Spleen (tissue), 11 donors: Measurements from ENCODE around the gene PI4K2A. TPM values are rescaled to one million over a fixed set of nuclear protein-coding genes. Genes with fewer than 3 reads are reported as not detected.

Source experiments
- DNase-seq: peaks from one replicate; pipeline ENCODE4 v3.0.0-alpha.2; 2020
- H3K27ac ChIP-seq, 8 donors: fragments of 200-600 bp; sonication (generic) in 7 of 8; 1 replicate in 4 of 8; 2 replicates in 4 of 8; pipeline versions ENCODE4 v1.5.0 to v1.8.0; 2016 to 2021; ENCODE audit warnings: inconsistent platforms in 4 of 8, mild to moderate bottlenecking in 4 of 8, moderate library complexity in 1 of 8
- H3K27me3 ChIP-seq, 7 donors: fragments of 200-600 bp; sonication (generic) in 6 of 7; replicated peaks in 1 of 7; 1 replicate in 4 of 7; 2 replicates in 3 of 7; pipeline versions ENCODE4 v1.5.0 to v1.8.0; 2016 to 2021; ENCODE audit warnings: inconsistent platforms in 3 of 7, mild to moderate bottlenecking in 1 of 7
- H3K36me3 ChIP-seq, 6 donors: fragments of 200-600 bp; sonication (generic) in 5 of 6; 1 replicate in 4 of 6; 2 replicates in 2 of 6; pipeline versions ENCODE4 v1.5.0 to v1.8.0; 2016 to 2021; ENCODE audit warnings: inconsistent platforms in 2 of 6
- H3K4me1 ChIP-seq, 6 donors: fragments of 200-600 bp; sonication (generic) in 5 of 6; 1 replicate in 3 of 6; 2 replicates in 3 of 6; pipeline versions ENCODE4 v1.5.0 to v1.8.0; 2016 to 2021; ENCODE audit warnings: inconsistent platforms in 3 of 6
- H3K4me3 ChIP-seq, 8 donors: fragments of 200-600 bp; sonication (generic) in 7 of 8; 1 replicate in 4 of 8; 2 replicates in 4 of 8; pipeline versions ENCODE4 v1.5.0 to v1.8.0; 2016 to 2021; ENCODE audit warnings: inconsistent platforms in 4 of 8, mild to moderate bottlenecking in 4 of 8, moderate library complexity in 2 of 8
- H3K9me3 ChIP-seq, 8 donors: fragments of 200-600 bp; sonication (generic) in 7 of 8; 1 replicate in 4 of 8; 2 replicates in 4 of 8; pipeline versions ENCODE4 v1.5.0 to v1.8.0; 2016 to 2021; ENCODE audit warnings: inconsistent platforms in 4 of 8
- POLR2A ChIP-seq, 3 donors: fragments of 450-650 bp; IDR thresholded peaks; one replicate each; pipeline ENCODE4 v1.5.1; 2017; ENCODE audit warnings: antibody characterized with exemption in 3 of 3, mild to moderate bottlenecking in 1 of 3
- POLR2AphosphoS5 ChIP-seq, 3 donors: sonication (generic); formaldehyde crosslinking; IDR thresholded peaks; one replicate each; pipeline ENCODE4 v1.5.1; 2017; ENCODE audit warnings: antibody characterized with exemption in 3 of 3
- WGBS, 5 donors: extraction: QIAGEN DNeasy Blood & Tissue Kit in 3 of 5; methylation state at CpG; one replicate each; pipeline versions ENCODE4 v1.1.5 to v1.1.7; 2013 to 2018; 5-methylcytosine and 5-hydroxymethylcytosine counted together
- intact Hi-C: fragments of 100-400 bp; cut with DNase I; formaldehyde crosslinking; loops from one replicate; pipeline ENCODE4 v1.15.0; 2023; ENCODE audit warnings: low total_unique reads
- polyA plus RNA-seq, 3 donors: library from polyadenylated mRNA; stranded (reverse); fragments of 200-250 nt; gene quantifications; one replicate each; pipeline ENCODE4 v1.2.1, GENCODE V29; 2013
- total RNA-seq, 7 donors: library from RNA; depleted of rRNA in 3 of 7; stranded (reverse); fragments of >200 nt in 3 of 7; fragmentation: NEBNext Ultra II Directional in 4 of 7; extraction: Animal tissue kit (Norgen Biotek cat#: 25700) in 4 of 7; gene quantifications; one replicate each; pipeline versions ENCODE4 v1.1.0 to v1.2.1, GENCODE V29; 2016 to 2021
- TF ChIP-seq, protein P1 (sequence below), 11 experiments: fragments of 200-600 bp in 7 of 11; fragments of 450-650 bp in 4 of 11; sonication (generic) in 4 of 11; IDR thresholded peaks in 8 of 11; conservative IDR thresholded peaks in 3 of 11; 1 replicate in 7 of 11; 2 replicates in 4 of 11; pipeline versions ENCODE4 v1.4.0 to v1.8.0; 2016 to 2021; ENCODE audit warnings: antibody characterized with exemption in 11 of 11, inconsistent platforms in 4 of 11, mild to moderate bottlenecking in 1 of 11
- donor health status: healthy with polysubstance abuse.
- donor health status: DM: no; HTN: no; CAD: no; lungs with moderate emphysema.
- donor health status: DM: no; HTN: no; CAD: no.
- donor health status: Bipolar disorder and iron deficiency.
- donor health status: healthy.
- donor health status: DM: no; HTN: no; CAD: no.
- donor health status: DM: yes; HTN: yes; CAD: no.

The PI4K2A gene
- total and polyA plus RNA-seq, 10 donors: 7.1 to 28.7 (median 22.5) TPM

DNA sequence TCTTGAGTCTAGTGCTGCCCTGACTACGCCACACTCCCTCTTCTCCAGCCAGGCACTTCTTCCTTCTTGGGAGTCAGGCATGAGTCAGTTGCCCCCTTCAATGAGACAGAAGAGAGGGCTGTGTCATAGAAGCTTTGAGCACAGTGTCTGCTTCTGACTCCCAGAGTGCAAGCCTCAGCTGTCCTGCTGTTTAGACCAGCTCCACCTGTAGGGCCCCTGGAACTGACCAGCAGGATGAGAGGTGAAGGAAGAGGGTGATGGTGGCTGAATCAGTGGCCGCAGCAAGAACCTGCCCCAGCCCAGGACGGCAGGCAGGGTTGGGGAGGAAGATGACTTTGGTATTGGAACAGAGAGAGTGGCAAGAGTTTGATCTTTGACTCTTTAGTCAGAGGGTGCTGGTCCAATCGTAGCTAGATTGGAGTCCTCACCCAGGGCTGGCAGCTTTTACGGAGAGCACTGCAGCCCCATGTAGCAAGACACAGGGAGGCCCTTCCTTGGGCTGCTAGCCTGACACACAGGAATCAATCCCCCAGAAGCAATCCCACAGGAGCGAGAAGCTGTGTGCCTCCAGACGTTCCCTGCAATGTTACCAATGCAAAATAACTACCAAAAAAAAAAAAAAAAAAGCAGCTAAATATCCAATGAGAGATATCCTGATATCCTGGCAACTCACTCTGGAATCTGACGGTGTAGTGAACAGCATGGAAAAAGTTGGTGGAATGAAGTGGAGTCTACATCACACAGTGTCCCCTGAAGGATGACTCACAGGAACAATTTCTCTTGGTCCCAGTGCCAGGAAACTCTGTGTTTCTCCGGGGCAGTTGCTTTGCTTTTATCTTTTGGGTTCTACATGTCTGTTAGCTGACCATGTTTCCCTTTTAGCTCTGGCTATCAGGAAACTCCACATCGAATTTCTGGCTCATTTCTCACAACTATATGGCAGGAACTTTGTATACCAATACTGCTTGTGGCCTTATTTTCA is 44.1 kb upstream of the PI4K2A start:
- intact Hi-C loops: no loop called here
- Histone ChIP-seq H3K27me3 (no peaks in the 10 kb centered on the region), H3K4me3 (no peak overlapping the region), H3K4me1 (peaks cover 0 to 11% (median 0%) of the 10 kb centered on the region in 6 donors), H3K27ac (peak overlapping the region in 4 of 8 donors; percentile 14 to 58 (median 32)), H3K9me3 (no peaks in the 10 kb centered on the region), H3K36me3 (no peaks in the 10 kb centered on the region)
- DNase-seq: no peak
- 68 to 77% (median 72%) methylated on average over 10 of the region's 10 CpGs for WGBS, 5 donors
- peak in 1 of 3 donors; percentile 42 for TF ChIP-seq POLR2AphosphoS5 (IDR thresholded peaks at IDR 0.05)
- TF ChIP-seq, protein P1, sequence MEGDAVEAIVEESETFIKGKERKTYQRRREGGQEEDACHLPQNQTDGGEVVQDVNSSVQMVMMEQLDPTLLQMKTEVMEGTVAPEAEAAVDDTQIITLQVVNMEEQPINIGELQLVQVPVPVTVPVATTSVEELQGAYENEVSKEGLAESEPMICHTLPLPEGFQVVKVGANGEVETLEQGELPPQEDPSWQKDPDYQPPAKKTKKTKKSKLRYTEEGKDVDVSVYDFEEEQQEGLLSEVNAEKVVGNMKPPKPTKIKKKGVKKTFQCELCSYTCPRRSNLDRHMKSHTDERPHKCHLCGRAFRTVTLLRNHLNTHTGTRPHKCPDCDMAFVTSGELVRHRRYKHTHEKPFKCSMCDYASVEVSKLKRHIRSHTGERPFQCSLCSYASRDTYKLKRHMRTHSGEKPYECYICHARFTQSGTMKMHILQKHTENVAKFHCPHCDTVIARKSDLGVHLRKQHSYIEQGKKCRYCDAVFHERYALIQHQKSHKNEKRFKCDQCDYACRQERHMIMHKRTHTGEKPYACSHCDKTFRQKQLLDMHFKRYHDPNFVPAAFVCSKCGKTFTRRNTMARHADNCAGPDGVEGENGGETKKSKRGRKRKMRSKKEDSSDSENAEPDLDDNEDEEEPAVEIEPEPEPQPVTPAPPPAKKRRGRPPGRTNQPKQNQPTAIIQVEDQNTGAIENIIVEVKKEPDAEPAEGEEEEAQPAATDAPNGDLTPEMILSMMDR (IDR thresholded peaks at IDR 0.05 in 8 of 11, conservative IDR thresholded peaks at IDR 0.05 in 3 of 11): no peak
- no peak for TF ChIP-seq POLR2A (IDR thresholded peaks at IDR 0.05)

DNA sequence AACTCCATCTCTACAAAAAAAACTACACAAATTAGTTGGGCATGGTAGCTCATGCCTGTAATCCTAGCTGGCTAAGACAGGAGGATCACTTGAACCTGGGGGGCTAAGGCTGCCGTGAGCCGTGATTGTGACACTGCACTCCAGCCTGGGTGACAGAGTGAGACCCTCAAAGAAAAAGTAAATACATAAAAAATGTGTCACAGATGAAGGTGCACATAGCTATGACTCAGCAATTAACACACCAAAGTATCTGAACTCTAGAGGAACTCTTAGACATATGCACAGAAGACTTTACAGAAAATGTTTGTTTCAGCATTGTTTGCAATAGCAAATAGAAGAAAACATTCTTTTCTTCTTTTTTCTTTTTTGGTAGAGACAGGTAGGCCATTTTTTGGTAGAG is 42.7 kb upstream of the PI4K2A start:
- Histone ChIP-seq H3K27ac (no peak overlapping the region), H3K27me3 (no peaks in the 10 kb centered on the region), H3K4me3 (no peak overlapping the region), H3K9me3 (no peaks in the 10 kb centered on the region), H3K36me3 (no peaks in the 10 kb centered on the region), H3K4me1 (peaks cover 0 to 11% (median 0%) of the 10 kb centered on the region in 6 donors)
- DNase-seq: no peak
- no peak for TF ChIP-seq POLR2A (IDR thresholded peaks at IDR 0.05)
- TF ChIP-seq, protein P1 (IDR thresholded peaks at IDR 0.05 in 8 of 11, conservative IDR thresholded peaks at IDR 0.05 in 3 of 11): no peak
- no peak for TF ChIP-seq POLR2AphosphoS5 (IDR thresholded peaks at IDR 0.05)
- intact Hi-C loops: no loop called here
- WGBS, 5 donors: 78 to 97% (median 83%) methylated on average over 2 of the region's 2 CpGs

DNA sequence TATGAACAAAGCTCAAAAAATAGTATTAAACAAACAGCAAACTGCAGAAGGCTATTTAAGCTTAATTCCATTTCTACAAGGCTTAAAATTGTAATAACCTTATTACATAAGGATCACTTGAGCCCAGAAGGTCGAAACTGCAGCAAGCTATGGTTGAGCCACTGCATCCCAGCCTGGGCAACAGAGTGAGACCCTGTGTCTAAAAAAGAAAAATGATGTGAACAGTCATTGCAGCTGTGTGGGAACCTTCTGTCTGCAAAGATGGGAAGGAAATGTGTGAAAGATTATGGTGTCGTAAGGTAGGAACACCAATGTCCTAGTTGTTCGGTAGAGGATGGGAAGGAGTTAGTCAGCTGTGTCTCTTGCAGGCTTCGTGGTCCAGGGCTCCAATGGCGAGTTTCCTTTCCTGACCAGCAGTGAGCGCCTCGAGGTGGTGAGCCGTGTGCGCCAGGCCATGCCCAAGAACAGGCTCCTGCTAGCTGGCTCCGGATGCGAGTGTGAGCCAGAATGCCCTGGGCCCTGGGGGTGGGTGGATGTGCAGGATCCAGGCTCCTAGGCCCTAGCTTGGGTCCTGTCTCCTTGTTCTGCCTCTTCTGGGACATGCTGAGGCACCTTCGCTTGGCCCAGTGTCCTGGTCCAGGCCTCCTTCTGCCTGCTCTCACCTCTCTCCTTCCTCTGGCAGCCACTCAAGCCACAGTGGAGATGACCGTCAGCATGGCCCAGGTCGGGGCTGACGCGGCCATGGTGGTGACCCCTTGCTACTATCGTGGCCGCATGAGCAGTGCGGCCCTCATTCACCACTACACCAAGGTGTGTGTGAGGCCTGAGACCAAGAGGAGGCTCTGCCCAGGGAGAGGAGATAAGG is 41.8 kb upstream of the PI4K2A start:
- Histone ChIP-seq H3K4me1 (peaks cover 0 to 11% (median 0%) of the 10 kb centered on the region in 6 donors), H3K9me3 (no peaks in the 10 kb centered on the region), H3K27me3 (no peaks in the 10 kb centered on the region), H3K36me3 (no peaks in the 10 kb centered on the region), H3K27ac (no peak overlapping the region), H3K4me3 (no peak overlapping the region)
- 79 to 92% (median 83%) methylated on average over 16 to 19 of the region's 19 CpGs for WGBS, 5 donors
- DNase-seq: no peak
- TF ChIP-seq POLR2A (IDR thresholded peaks at IDR 0.05): no peak
- intact Hi-C loops: no loop called here

DNA sequence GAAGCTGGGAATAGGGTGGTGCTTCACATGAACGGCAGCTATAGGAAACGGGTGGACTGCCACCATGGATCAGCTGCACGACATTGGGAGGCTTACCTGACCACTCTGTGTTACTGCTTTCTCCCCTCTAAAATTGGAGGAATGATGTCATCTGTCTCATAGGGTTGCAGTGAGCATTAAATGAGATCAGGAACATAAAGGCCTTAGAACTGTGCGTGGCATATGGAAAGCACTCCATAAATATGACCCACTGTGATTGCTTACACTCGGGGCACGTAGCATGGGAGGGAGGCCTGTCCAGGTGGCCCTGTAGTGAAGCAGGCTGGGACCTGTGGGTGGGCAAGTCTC is 41.2 kb upstream of the PI4K2A start:
- no peak for DNase-seq
- H3K27me3 ChIP-seq: no peaks in the 10 kb centered on the region
- no peak overlapping the region for H3K4me3 ChIP-seq
- intact Hi-C loops: no loop called here
- peaks cover 0 to 11% (median 0%) of the 10 kb centered on the region in 6 donors for H3K4me1 ChIP-seq
- H3K27ac ChIP-seq: no peak overlapping the region
- no peak for TF ChIP-seq POLR2A (IDR thresholded peaks at IDR 0.05)
- 85 to 95% (median 90%) methylated on average over 6 of the region's 6 CpGs for WGBS, 5 donors
- H3K9me3 ChIP-seq: no peaks in the 10 kb centered on the region
- no peaks in the 10 kb centered on the region for H3K36me3 ChIP-seq
